Mesenchymal stem cell (in vitro differentiated cells and primary cell): Measurements from ENCODE around the gene HIVEP3.

Experiments
- DNase-seq: peaks from one replicate; pipeline ENCODE4 v3.0.0-alpha.2; 2013
- H2AFZ ChIP-seq: one replicate; pipeline ENCODE4 v1.6.1; 2013; ENCODE audit warnings: low read depth, mild to moderate bottlenecking, control low read depth, inconsistent platforms, low read length, moderate library complexity
- H2AK5ac ChIP-seq: 2 replicates; pipeline ENCODE4 v1.6.1; 2013; ENCODE audit warnings: low read length, moderate library complexity, mild to moderate bottlenecking, inconsistent platforms; ENCODE audit not compliant: severe bottlenecking
- H2BK120ac ChIP-seq: one replicate; pipeline ENCODE4 v1.6.1; 2013; ENCODE audit warnings: low read depth, mild to moderate bottlenecking, inconsistent platforms, low read length, moderate library complexity
- H2BK12ac ChIP-seq, 2 experiments: one replicate each; pipeline ENCODE4 v1.6.1; 2013; ENCODE audit warnings: inconsistent platforms in 2 of 2, low read length in 2 of 2, mild to moderate bottlenecking in 2 of 2, moderate library complexity in 2 of 2, control low read depth in 1 of 2
- H2BK15ac ChIP-seq: one replicate; pipeline ENCODE4 v1.6.1; 2013; ENCODE audit warnings: mild to moderate bottlenecking, low read depth, inconsistent platforms; ENCODE audit not compliant: poor library complexity, severe bottlenecking
- H2BK5ac ChIP-seq: 2 replicates; pipeline ENCODE4 v1.6.1; 2013; ENCODE audit warnings: low read depth, mild to moderate bottlenecking, low read length, control low read depth, inconsistent platforms; ENCODE audit not compliant: poor library complexity, severe bottlenecking
- H3K14ac ChIP-seq, 2 experiments: one replicate each; pipeline ENCODE4 v1.6.1; 2013; ENCODE audit warnings: inconsistent platforms in 2 of 2, low read length in 2 of 2, control low read depth in 1 of 2, mild to moderate bottlenecking in 1 of 2, moderate library complexity in 1 of 2
- H3K18ac ChIP-seq, 2 experiments: one replicate each; pipeline ENCODE4 v1.6.1; 2013; ENCODE audit warnings: inconsistent platforms in 2 of 2, low read length in 2 of 2, control low read depth in 1 of 2, low read depth in 1 of 2, mild to moderate bottlenecking in 1 of 2
- H3K23ac ChIP-seq, 2 experiments: one replicate each; pipeline ENCODE4 v1.6.1; 2013; ENCODE audit warnings: inconsistent platforms in 2 of 2, low read length in 2 of 2, mild to moderate bottlenecking in 2 of 2, moderate library complexity in 2 of 2, control low read depth in 1 of 2
- H3K27ac ChIP-seq: 2 replicates; pipeline ENCODE4 v1.5.1; 2013; ENCODE audit warnings: mild to moderate bottlenecking, moderate library complexity, low read length, control low read depth, inconsistent platforms; ENCODE audit not compliant: poor library complexity, severe bottlenecking
- H3K27me3 ChIP-seq, 2 experiments: 2 replicates each; pipeline versions ENCODE4 v1.6.1 to v1.7.0; 2013; ENCODE audit warnings: low read length in 2 of 2, mild to moderate bottlenecking in 2 of 2, moderate library complexity in 2 of 2, control low read depth in 1 of 2, inconsistent platforms in 1 of 2; ENCODE audit not compliant: control insufficient read depth in 1 of 2, insufficient read depth in 1 of 2
- H3K36me3 ChIP-seq, 2 experiments: 2 replicates each; pipeline versions ENCODE4 v1.6.1 to v1.7.0; 2013; ENCODE audit warnings: low read length in 2 of 2, control low read depth in 1 of 2, inconsistent platforms in 1 of 2, low read depth in 1 of 2, mild to moderate bottlenecking in 1 of 2; ENCODE audit not compliant: insufficient read depth in 2 of 2, control insufficient read depth in 1 of 2
- H3K4ac ChIP-seq, 2 experiments: one replicate each; pipeline ENCODE4 v1.6.1; 2013; ENCODE audit warnings: inconsistent platforms in 2 of 2, low read length in 2 of 2, mild to moderate bottlenecking in 2 of 2, moderate library complexity in 2 of 2, control low read depth in 1 of 2, low read depth in 1 of 2
- H3K4me1 ChIP-seq: 2 replicates; pipeline ENCODE4 v1.6.1; 2013; ENCODE audit warnings: low read depth, low read length, control low read depth; ENCODE audit not compliant: control insufficient read depth, insufficient read depth
- H3K4me2 ChIP-seq: 2 replicates; pipeline ENCODE4 v1.6.1; 2013; ENCODE audit warnings: low read length, mild to moderate bottlenecking, inconsistent platforms; ENCODE audit not compliant: poor library complexity, severe bottlenecking
- H3K4me3 ChIP-seq, 2 experiments: 2 replicates each; pipeline versions ENCODE4 v1.5.1 to v1.7.0; 2013; ENCODE audit warnings: low read length in 2 of 2, mild to moderate bottlenecking in 2 of 2, control low read depth in 1 of 2, low read depth in 1 of 2; ENCODE audit not compliant: insufficient read depth in 1 of 2
- H3K79me1 ChIP-seq: replicated peaks from 2 replicates; pipeline ENCODE4 v1.6.1; 2013; ENCODE audit warnings: mild to moderate bottlenecking, control low read depth, low read length, inconsistent platforms; ENCODE audit not compliant: poor library complexity, severe bottlenecking
- H3K9ac ChIP-seq: 2 replicates; pipeline ENCODE4 v1.7.0; 2013; ENCODE audit warnings: mild to moderate bottlenecking, low read length, moderate library complexity
- H3K9me3 ChIP-seq: 2 replicates; pipeline ENCODE4 v1.7.0; 2013; ENCODE audit warnings: mild to moderate bottlenecking, low read length; ENCODE audit not compliant: control insufficient read depth
- H4K8ac ChIP-seq: one replicate; pipeline ENCODE4 v1.6.1; 2013; ENCODE audit warnings: inconsistent platforms, mild to moderate bottlenecking, low read length, moderate library complexity
- H4K91ac ChIP-seq: one replicate; pipeline ENCODE4 v1.6.1; 2013; ENCODE audit warnings: mild to moderate bottlenecking, low read length, inconsistent platforms
- WGBS: methylation state at CpG from one replicate; pipeline ENCODE4 v1.1.7; 2013; ENCODE audit warnings: mixed read lengths; 5-methylcytosine and 5-hydroxymethylcytosine counted together

Gene HIVEP3

DNA sequence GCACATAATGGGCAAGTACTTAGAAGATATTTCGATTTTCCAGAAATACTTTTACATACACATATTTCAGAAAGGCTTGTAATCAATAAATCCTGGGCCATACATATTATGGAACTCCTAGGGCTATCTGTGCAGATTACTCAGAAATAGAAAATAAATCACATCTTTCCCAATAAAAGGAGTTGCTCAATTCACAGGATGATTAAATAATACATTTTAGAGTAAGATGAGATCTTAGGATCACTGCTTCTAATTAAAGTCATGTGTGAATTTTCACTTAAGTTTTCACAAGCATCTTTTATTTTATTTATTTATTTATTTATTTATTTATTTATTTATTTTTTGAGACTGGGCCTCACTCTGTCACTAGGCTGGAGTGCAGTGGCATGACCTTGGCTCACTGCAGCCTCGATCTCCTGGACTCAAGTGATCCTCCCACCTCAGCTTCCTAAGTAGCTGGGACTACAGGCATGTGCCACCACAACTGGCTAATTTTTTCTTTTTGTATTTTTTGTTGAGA is 144.2 kb downstream of the HIVEP3 start:
- H3K36me3 ChIP-seq = no peaks in the 10 kb centered on the region
- WGBS = no CpG with 5 or more reads among the region's 2 CpGs
- no peak overlapping the region for H3K9ac ChIP-seq
- no peak overlapping the region for H3K18ac ChIP-seq
- H4K91ac ChIP-seq = no peak overlapping the region
- H3K27ac ChIP-seq = no peak overlapping the region
- no peak overlapping the region for H3K14ac ChIP-seq
- no peaks in the 10 kb centered on the region for H3K9me3 ChIP-seq
- H3K4me2 ChIP-seq = no peak overlapping the region
- no peak overlapping the region for H2AK5ac ChIP-seq
- H3K4me1 ChIP-seq = peaks cover 10% of the 10 kb centered on the region
- H3K4ac ChIP-seq = no peak overlapping the region
- H3K23ac ChIP-seq = no peak overlapping the region
- H3K27me3 ChIP-seq = peaks cover 0 to 7% of the 10 kb centered on the region in 2 experiments
- no peak overlapping the region for H2BK12ac ChIP-seq
- no peak overlapping the region for H2BK15ac ChIP-seq
- no peak overlapping the region for H2AFZ ChIP-seq
- DNase-seq = no peak
- H4K8ac ChIP-seq = no peak overlapping the region
- H3K4me3 ChIP-seq = no peak overlapping the region
- H2BK5ac ChIP-seq = no peak overlapping the region
- H3K79me1 ChIP-seq = peaks cover 11% of the 10 kb centered on the region
- H2BK120ac ChIP-seq = no peak overlapping the region

DNA sequence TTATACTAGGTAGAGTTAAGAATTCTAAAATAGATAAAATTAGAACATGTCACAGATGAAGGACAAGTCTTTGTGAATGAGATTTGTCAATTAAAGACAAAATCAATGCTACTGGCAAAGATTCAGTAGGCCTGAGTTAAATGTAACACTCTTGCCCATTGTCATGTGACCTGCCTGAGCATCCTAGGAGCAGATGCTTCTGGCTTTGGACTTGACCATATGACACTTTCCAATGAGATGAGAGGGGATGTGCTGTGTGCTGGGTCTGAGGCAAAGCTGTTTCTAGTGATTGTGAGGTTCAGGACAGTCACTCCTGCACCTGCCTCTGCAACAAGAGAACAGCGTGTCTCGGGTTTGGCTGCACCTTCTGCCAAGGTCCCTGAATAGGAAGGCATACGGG is 144.9 kb downstream of the HIVEP3 start:
- Histone ChIP-seq H3K27ac (no peak overlapping the region), H4K91ac (no peak overlapping the region), H2BK15ac (no peak overlapping the region), H3K14ac (no peak overlapping the region), H3K27me3 (peaks cover 0 to 7% of the 10 kb centered on the region in 2 experiments), H3K4ac (no peak overlapping the region), H2BK5ac (no peak overlapping the region), H3K23ac (no peak overlapping the region), H2BK12ac (no peak overlapping the region), H3K4me3 (no peak overlapping the region), H3K4me1 (peaks cover 12% of the 10 kb centered on the region), H3K79me1 (peaks cover 9% of the 10 kb centered on the region), H3K18ac (no peak overlapping the region), H3K9me3 (no peaks in the 10 kb centered on the region), H3K4me2 (no peak overlapping the region), H3K36me3 (no peaks in the 10 kb centered on the region), H4K8ac (no peak overlapping the region), H2AFZ (no peak overlapping the region), H3K9ac (peak overlapping the region; percentile 35), H2AK5ac (no peak overlapping the region), H2BK120ac (no peak overlapping the region)
- WGBS = no CpG with 5 or more reads among the region's 3 CpGs
- no peak for DNase-seq

DNA sequence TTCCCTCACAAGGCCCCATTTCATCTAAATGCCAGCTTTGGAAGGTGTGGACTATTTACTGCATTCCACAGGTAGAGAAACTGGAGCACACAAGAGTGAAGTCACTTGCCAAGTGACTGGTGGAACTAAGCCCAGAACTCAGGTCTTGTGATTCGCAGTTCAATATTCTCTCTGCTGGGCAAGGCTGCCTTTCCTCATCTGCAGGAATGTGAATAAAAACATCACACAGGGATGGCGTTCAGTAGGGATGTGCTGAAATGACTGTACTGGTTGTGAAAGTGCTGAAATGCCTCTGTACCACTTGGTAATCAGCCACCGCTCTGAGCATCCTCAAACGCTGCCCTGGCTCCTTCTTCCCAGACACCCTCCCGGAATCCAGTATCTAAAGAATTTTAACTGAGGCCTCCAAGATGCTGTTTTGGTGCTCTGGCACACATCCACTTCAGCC is 145.6 kb downstream of the HIVEP3 start:
- H2BK120ac ChIP-seq = no peak overlapping the region
- peak overlapping the region; percentile 35 for H3K9ac ChIP-seq
- no peaks in the 10 kb centered on the region for H3K9me3 ChIP-seq
- H2AK5ac ChIP-seq = peak overlapping the region; percentile 13
- H2BK15ac ChIP-seq = no peak overlapping the region
- H3K27ac ChIP-seq = no peak overlapping the region
- H2BK5ac ChIP-seq = no peak overlapping the region
- H4K91ac ChIP-seq = no peak overlapping the region
- peaks cover 15% of the 10 kb centered on the region for H3K4me1 ChIP-seq
- no peak overlapping the region for H2AFZ ChIP-seq
- no peak overlapping the region for H4K8ac ChIP-seq
- H3K27me3 ChIP-seq = peaks cover 0 to 7% of the 10 kb centered on the region in 2 experiments
- no peaks in the 10 kb centered on the region for H3K36me3 ChIP-seq
- no peak overlapping the region for H3K4me3 ChIP-seq
- H3K14ac ChIP-seq = no peak overlapping the region
- no peak overlapping the region for H3K4ac ChIP-seq
- peaks cover 11% of the 10 kb centered on the region for H3K79me1 ChIP-seq
- DNase-seq = no peak
- 89% methylated on average over 5 of the region's 5 CpGs for WGBS
- no peak overlapping the region for H2BK12ac ChIP-seq
- H3K18ac ChIP-seq = no peak overlapping the region
- no peak overlapping the region for H3K4me2 ChIP-seq
- H3K23ac ChIP-seq = no peak overlapping the region

- H3K4me3 ChIP-seq = no peak overlapping the region
- no peak overlapping the region for H4K8ac ChIP-seq
- peaks cover 17% of the 10 kb centered on the region for H3K4me1 ChIP-seq
- DNase-seq = no peak
- H3K27ac ChIP-seq = no peak overlapping the region
- peaks cover 15% of the 10 kb centered on the region for H3K79me1 ChIP-seq
- peaks cover 0 to 15% of the 10 kb centered on the region in 2 experiments for H3K27me3 ChIP-seq
- H3K9me3 ChIP-seq = no peaks in the 10 kb centered on the region
- H2AK5ac ChIP-seq = no peak overlapping the region
- H2BK120ac ChIP-seq = no peak overlapping the region
- 80% methylated on average over 2 of the region's 2 CpGs for WGBS
- no peak overlapping the region for H3K4me2 ChIP-seq
- H3K36me3 ChIP-seq = no peaks in the 10 kb centered on the region
- H3K9ac ChIP-seq = no peak overlapping the region
- H3K14ac ChIP-seq = no peak overlapping the region
- H2BK15ac ChIP-seq = no peak overlapping the region
- no peak overlapping the region for H2BK5ac ChIP-seq
- H3K23ac ChIP-seq = no peak overlapping the region
- no peak overlapping the region for H2BK12ac ChIP-seq
- no peak overlapping the region for H3K4ac ChIP-seq
- H2AFZ ChIP-seq = no peak overlapping the region
- no peak overlapping the region for H3K18ac ChIP-seq
- no peak overlapping the region for H4K91ac ChIP-seq
Measured at GRCh38 chr1:41769068-41769467, 149.7 kb downstream of the HIVEP3 start.
